HepG2 (cell line): Measurements from ENCODE around the gene USP36. TPM values are rescaled to one million over a fixed set of nuclear protein-coding genes. Genes with fewer than 3 reads are reported as not detected.

ENCODE experiments used
- ATAC-seq: fragments of 200-7000 bp; cut with Tn5 transposase; 3 replicates; pipeline ENCODE4 v1.9.1; 2020; ENCODE audit warnings: mild to moderate bottlenecking, moderate library complexity
- BruUV-seq: library from RNA; stranded (reverse); fragments of 400-500 nt; replicated peaks from 2 replicates; lab custom pipeline; 2021; lab: Mats Ljungman, UMichigan
- CTCF ChIA-PET: fragments of 300-600 bp; formaldehyde crosslinking; extraction: SDS; loops from one replicate; lab custom pipeline; 2021; ENCODE audit warnings: low total read pairs, inconsistent platforms, low intra/inter-chr PET ratio; lab: Yijun Ruan, JAX
- POLR2A ChIA-PET: fragments of 350-600 bp; sonication (Branson Sonifier 250); formaldehyde crosslinking; loops from one replicate; lab custom pipeline; 2020; ENCODE audit warnings: antibody characterized with exemption, inconsistent platforms; lab: Yijun Ruan, JAX
- DNase-seq: peaks from one replicate; pipeline ENCODE4 v3.0.0-alpha.2; 2015; ENCODE audit warnings: low spot score
- FAIRE-seq: peaks from 3 replicates; lab custom pipeline; 2011; peaks lifted over from hg19 to GRCh38; lab: Jason Lieb, UNC
- H2AFZ ChIP-seq: one replicate; pipeline ENCODE4 v1.6.1; 2011; ENCODE audit warnings: low read length, inconsistent platforms
- H3K27ac ChIP-seq: fragments of 300-600 bp; 3 replicates; pipeline ENCODE4 v1.8.0; 2011; ENCODE audit warnings: mixed run types, mild to moderate bottlenecking, mixed read lengths, low read length, inconsistent platforms; ENCODE audit not compliant: insufficient read depth; ENCODE audit errors: extremely low read length
- H3K27me3 ChIP-seq, 2 experiments: fragments of 200-600 bp in 1 of 2; 2 replicates in 1 of 2; 3 replicates in 1 of 2; pipeline versions ENCODE4 v1.6.0 to v1.8.0; 2011; ENCODE audit warnings: low read length in 2 of 2, mild to moderate bottlenecking in 2 of 2, moderate library complexity in 2 of 2, inconsistent platforms in 1 of 2; ENCODE audit not compliant: insufficient read depth in 2 of 2, control insufficient read depth in 1 of 2
- H3K36me3 ChIP-seq, 2 experiments: fragments of 200-600 bp in 1 of 2; replicated peaks in 1 of 2; 2 replicates in 1 of 2; 3 replicates in 1 of 2; pipeline versions ENCODE4 v1.5.1 to v1.8.0; 2011; ENCODE audit warnings: low read length in 2 of 2, inconsistent platforms in 1 of 2; ENCODE audit not compliant: insufficient read depth in 2 of 2, control insufficient read depth in 1 of 2
- H3K4me1 ChIP-seq: 2 replicates; pipeline ENCODE4 v1.5.1; 2012; ENCODE audit warnings: low read length, inconsistent platforms; ENCODE audit not compliant: insufficient read depth
- H3K4me2 ChIP-seq: 2 replicates; pipeline ENCODE4 v1.6.0; 2011; ENCODE audit warnings: low read depth, low read length, inconsistent platforms
- H3K4me3 ChIP-seq, 3 experiments: fragments of 200-600 bp in 1 of 3; sonication (generic), shearing (Covaris generic) in 1 of 3; replicated peaks in 1 of 3; 2 replicates each; pipeline ENCODE4 v1.5.1; 2011 to 2016; ENCODE audit warnings: low read length in 3 of 3, inconsistent platforms in 2 of 3, low read depth in 2 of 3, mild to moderate bottlenecking in 2 of 3, control low read depth in 1 of 3, mixed read lengths in 1 of 3; ENCODE audit not compliant: insufficient read depth in 1 of 3
- H3K79me2 ChIP-seq: one replicate; pipeline ENCODE4 v1.6.1; 2011; ENCODE audit warnings: low read length, inconsistent platforms; ENCODE audit not compliant: insufficient read depth
- H3K9ac ChIP-seq: 2 replicates; pipeline ENCODE4 v1.6.0; 2011; ENCODE audit warnings: mild to moderate bottlenecking, low read depth, low read length, inconsistent platforms; ENCODE audit not compliant: insufficient read depth
- H3K9me3 ChIP-seq: 2 replicates; pipeline ENCODE4 v1.5.1; 2012; ENCODE audit warnings: mild to moderate bottlenecking, low read length
- H4K20me1 ChIP-seq: 2 replicates; pipeline ENCODE4 v1.6.0; 2011; ENCODE audit warnings: inconsistent platforms, mild to moderate bottlenecking, low read length, moderate library complexity; ENCODE audit not compliant: insufficient read depth
- KDM5A ChIP-seq: fragments of 200-600 bp; sonication (generic); IDR thresholded peaks from 2 replicates; pipeline ENCODE4 v1.7.0; 2018; ENCODE audit warnings: antibody characterized with exemption, mild to moderate bottlenecking, low read length, borderline replicate concordance
- KMT2B ChIP-seq: IDR thresholded peaks from 2 replicates; pipeline ENCODE4 v1.6.1; 2016; ENCODE audit warnings: missing genetic modification reagents, missing compliant biosample characterization
- NR2F1 ChIP-seq, 2 experiments: fragments of 450-650 bp in 1 of 2; formaldehyde crosslinking in 1 of 2; IDR thresholded peaks; 2 replicates each; pipeline versions ENCODE4 v1.5.0 to v1.6.1; 2016 to 2020; ENCODE audit warnings: mild to moderate bottlenecking in 1 of 2, missing compliant biosample characterization in 1 of 2, missing genetic modification reagents in 1 of 2, moderate library complexity in 1 of 2
- POLR2A ChIP-seq, 2 experiments: IDR thresholded peaks; 2 replicates each; pipeline ENCODE4 v1.6.1; 2011; ENCODE audit warnings: low read depth in 2 of 2, low read length in 2 of 2, mild to moderate bottlenecking in 1 of 2, moderate library complexity in 1 of 2; ENCODE audit not compliant: insufficient read depth in 1 of 2
- PREB ChIP-seq: sonication (generic); formaldehyde crosslinking; IDR thresholded peaks from 2 replicates; pipeline ENCODE4 v1.4.0; 2020; ENCODE audit warnings: missing genetic modification reagents
- RAD21 ChIP-seq: fragments of 450-650 bp; formaldehyde crosslinking; IDR thresholded peaks from 2 replicates; pipeline ENCODE4 v1.5.0; 2020; ENCODE audit warnings: mild to moderate bottlenecking
- RARG ChIP-seq: sonication (generic); formaldehyde crosslinking; IDR thresholded peaks from 2 replicates; pipeline ENCODE4 v1.4.0; 2020; ENCODE audit warnings: low read depth, mild to moderate bottlenecking, missing genetic modification reagents
- SATB2 ChIP-seq: sonication (generic); formaldehyde crosslinking; IDR thresholded peaks from 2 replicates; pipeline ENCODE4 v1.5.0; 2020; ENCODE audit warnings: missing genetic modification reagents
- TCF12 ChIP-seq, 2 experiments: fragments of 450-650 bp in 1 of 2; sonication (generic) in 1 of 2; formaldehyde crosslinking in 1 of 2; IDR thresholded peaks; 2 replicates each; pipeline versions ENCODE4 v1.6.1 to v1.8.0; 2017 to 2022; ENCODE audit warnings: antibody characterized with exemption in 1 of 2, mild to moderate bottlenecking in 1 of 2, missing genetic modification reagents in 1 of 2, moderate library complexity in 1 of 2
- TEAD3 ChIP-seq: optimal IDR thresholded peaks from 2 replicates; pipeline ENCODE3; 2016; ENCODE audit warnings: borderline replicate concordance
- TERF1 ChIP-seq: sonication (generic); formaldehyde crosslinking; IDR thresholded peaks from 2 replicates; pipeline ENCODE4 v1.8.0; 2022; ENCODE audit warnings: mild to moderate bottlenecking, missing genetic modification reagents, moderate library complexity
- ZBTB8A ChIP-seq: sonication (generic); formaldehyde crosslinking; IDR thresholded peaks from 2 replicates; pipeline ENCODE4 v1.4.0; 2020; ENCODE audit warnings: mild to moderate bottlenecking, low read depth, missing genetic modification reagents, borderline replicate concordance
- ZNF232 ChIP-seq: sonication (generic); formaldehyde crosslinking; IDR thresholded peaks from 2 replicates; pipeline ENCODE4 v1.4.0; 2020; ENCODE audit warnings: missing genetic modification reagents, borderline replicate concordance
- ZNF468 ChIP-seq: sonication (generic); formaldehyde crosslinking; IDR thresholded peaks from 2 replicates; pipeline ENCODE4 v1.8.0; 2022; ENCODE audit warnings: mild to moderate bottlenecking, moderate library complexity, missing genetic modification reagents
- ZNF543 ChIP-seq: sonication (generic); formaldehyde crosslinking; IDR thresholded peaks from 2 replicates; pipeline ENCODE4 v1.4.0; 2020; ENCODE audit warnings: mild to moderate bottlenecking, missing genetic modification reagents
- ZNF557 ChIP-seq: sonication (generic); formaldehyde crosslinking; IDR thresholded peaks from 2 replicates; pipeline ENCODE4 v1.4.0; 2020; ENCODE audit warnings: missing genetic modification reagents
- ZNF879 ChIP-seq: sonication (generic); formaldehyde crosslinking; IDR thresholded peaks from 2 replicates; pipeline ENCODE4 v1.8.1; 2023; ENCODE audit warnings: missing genetic modification reagents
- WGBS: methylation state at CpG from one replicate; pipeline ENCODE4 v1.1.6; 2017; ENCODE audit warnings: low lambda C conversion rate; 5-methylcytosine and 5-hydroxymethylcytosine counted together
- in situ Hi-C: cut with HindIII; loops from 2 replicates; pipeline ENCODE4 v1.10.0; 2017; ENCODE audit warnings: low pct_unique_long_range_greater_than_20kb; ENCODE audit not compliant: extremely low pct_ligation_motif_present
- intact Hi-C: fragments of 100-400 bp; cut with micrococcal nuclease; formaldehyde crosslinking; loops from one replicate; pipeline ENCODE4 v1.10.0; 2022; ENCODE audit not compliant: unreplicated experiment
- polyA plus RNA-seq, 8 experiments: library from polyadenylated mRNA; depleted of rRNA in 3 of 8; stranded (reverse) in 7 of 8; unstranded in 1 of 8; fragments of >200 nt; fragmentation: Illumina TruSeq in 4 of 8; extraction: Trizol in 4 of 8; gene quantifications; 2 replicates each; pipeline versions ENCODE4 v1.2.1 to v1.2.3, GENCODE V29; 2011 to 2016; ENCODE audit warnings: low read depth in 4 of 8, missing spikeins in 1 of 8, mixed read lengths in 1 of 8; ENCODE audit not compliant: insufficient read depth in 1 of 8
- total RNA-seq, 5 experiments: library from RNA; depleted of rRNA; stranded (reverse); fragments of >200 nt; fragmentation: Illumina TruSeq; extraction: Trizol; gene quantifications; 2 replicates each; pipeline ENCODE4 v1.2.3, GENCODE V29; 2016; ENCODE audit warnings: low read depth in 1 of 5
- TF ChIP-seq, protein P1 (sequence below): sonication (generic); formaldehyde crosslinking; conservative IDR thresholded peaks from 2 replicates; pipeline ENCODE4 v1.8.1; 2023; ENCODE audit warnings: missing genetic modification reagents

Gene USP36
- total and polyA plus RNA-seq, 2 of the 13 experiments (the other 11 are each of a cell fraction or from before 2014, with no cell fraction given) = 29.6 to 45.9 TPM

DNA sequence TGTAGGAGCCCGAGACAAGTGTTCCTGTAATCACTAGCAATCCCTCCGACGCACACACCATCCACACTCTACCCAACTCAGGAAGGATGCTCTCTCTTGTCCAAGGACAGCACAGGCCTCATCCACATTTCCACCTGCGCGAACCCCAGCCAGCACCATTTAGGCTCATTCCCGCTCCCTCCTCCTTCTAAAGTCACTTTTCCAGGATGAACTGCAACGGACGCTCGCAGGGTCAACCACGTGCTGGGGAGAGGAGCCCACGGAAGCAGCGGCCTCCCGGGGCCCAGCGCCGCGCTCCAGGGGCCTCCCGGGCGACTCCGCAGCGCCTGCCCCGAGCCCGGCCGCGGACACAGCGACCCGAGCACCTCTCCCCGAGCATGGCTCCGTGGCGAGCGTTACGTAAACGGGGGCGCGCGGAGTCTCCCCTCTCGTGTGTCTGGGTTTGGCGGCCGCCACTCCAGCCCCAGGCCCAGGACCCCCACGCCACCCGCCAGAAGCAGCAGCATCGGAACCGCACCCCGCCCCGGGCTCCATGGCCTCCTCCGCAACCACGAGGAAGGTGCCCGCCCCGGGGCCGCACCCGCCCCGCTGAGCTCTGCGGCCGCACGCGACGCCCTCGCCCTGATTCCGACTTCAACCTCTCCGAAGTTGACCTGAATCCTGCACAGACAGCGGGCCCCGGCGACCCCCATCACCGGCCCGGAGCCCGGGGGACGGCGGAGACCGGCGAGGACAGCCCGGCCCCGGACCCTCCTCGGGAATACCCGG is 668 bp downstream of the USP36 start:
- peak; percentile 34 for ATAC-seq
- peaks cover 24 to 29% of the 10 kb centered on the region in 2 experiments for H3K36me3 ChIP-seq
- TF ChIP-seq ZNF232 (CRISPR knock-in tag) = peak; percentile 70; the same call in 1 of the 2 replicates
- no peak; a peak in 1 of 4 replicates for TF ChIP-seq NR2F1 (CRISPR knock-in tag; IDR thresholded peaks at IDR 0.05)
- TF ChIP-seq ZNF468 (CRISPR knock-in tag) = peak; percentile 32
- TF ChIP-seq ZNF879 (CRISPR knock-in tag) = no peak; the same call in none of the 2 replicates
- TF ChIP-seq SATB2 (CRISPR knock-in tag) = 0 out of 2 replicates have a peak, but pooled peaks have one; percentile 16
- no peak for TF ChIP-seq TCF12 (IDR thresholded peaks at IDR 0.05)
- TF ChIP-seq TCF12 (CRISPR knock-in tag; IDR thresholded peaks at IDR 0.05) = 0 out of 2 replicates have a peak, but pooled peaks have one; percentile 20
- 0 out of 2 replicates have a peak, but pooled peaks have one; percentile 4 for TF ChIP-seq KMT2B (CRISPR knock-in tag)
- TF ChIP-seq ZBTB8A (CRISPR knock-in tag) = 0 out of 2 replicates have a peak, but pooled peaks have one; percentile 11
- TF ChIP-seq TEAD3 (CRISPR knock-in tag) = peak; percentile 8
- TF ChIP-seq RAD21 (CRISPR knock-in tag) = peak; percentile 11; the same call in 1 of the 2 replicates
- TF ChIP-seq, protein P1, sequence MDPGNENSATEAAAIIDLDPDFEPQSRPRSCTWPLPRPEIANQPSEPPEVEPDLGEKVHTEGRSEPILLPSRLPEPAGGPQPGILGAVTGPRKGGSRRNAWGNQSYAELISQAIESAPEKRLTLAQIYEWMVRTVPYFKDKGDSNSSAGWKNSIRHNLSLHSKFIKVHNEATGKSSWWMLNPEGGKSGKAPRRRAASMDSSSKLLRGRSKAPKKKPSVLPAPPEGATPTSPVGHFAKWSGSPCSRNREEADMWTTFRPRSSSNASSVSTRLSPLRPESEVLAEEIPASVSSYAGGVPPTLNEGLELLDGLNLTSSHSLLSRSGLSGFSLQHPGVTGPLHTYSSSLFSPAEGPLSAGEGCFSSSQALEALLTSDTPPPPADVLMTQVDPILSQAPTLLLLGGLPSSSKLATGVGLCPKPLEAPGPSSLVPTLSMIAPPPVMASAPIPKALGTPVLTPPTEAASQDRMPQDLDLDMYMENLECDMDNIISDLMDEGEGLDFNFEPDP (CRISPR knock-in tag) = peak; percentile 97; the same call in 1 of the 2 replicates
- 0 out of 2 replicates have a peak, but pooled peaks have one; percentile 20 for TF ChIP-seq RARG (CRISPR knock-in tag)
- peak; percentile 59; the same call in 1 of the 2 replicates for TF ChIP-seq ZNF543 (CRISPR knock-in tag)
- peak in 1 of 2 experiments; percentile 53; a peak in 1 of 4 replicates for TF ChIP-seq POLR2A (IDR thresholded peaks at IDR 0.05; ENCODE audit: insufficient read depth in 1 of 2, low read depth in 2 of 2, low read length in 2 of 2)
- no peak for TF ChIP-seq ZNF557 (CRISPR knock-in tag)
- no peak for TF ChIP-seq PREB (CRISPR knock-in tag)
- peak; percentile 60 for TF ChIP-seq TERF1
- 0 out of 2 replicates have a peak, but pooled peaks have one; percentile 24 for TF ChIP-seq KDM5A

More for the DNA sequence above, 668 bp downstream of the USP36 start:
- peaks cover 26% of the 10 kb centered on the region for H4K20me1 ChIP-seq
- DNase-seq = peak; percentile 44
- no TSS peak for BruUV-seq
- peak overlapping the region; percentile 71 to 99 (median 82) for H3K4me3 ChIP-seq
- H3K9ac ChIP-seq = peak overlapping the region; percentile 97
- ChIA-PET POLR2A (interaction anchor here (0.8 to 2.2 kb wide), 4 partner anchors 8 to 140 kb away, joined by 3 to 23 read pairs (median 4); partner anchors contain the start of gene LGALS3BP), CTCF (no interaction called here)
- peaks cover 41% of the 10 kb centered on the region for H3K79me2 ChIP-seq
- no peaks in the 10 kb centered on the region for H3K9me3 ChIP-seq
- H3K27me3 ChIP-seq = no peaks in the 10 kb centered on the region; a peak in 1 of 5 replicates
- WGBS = 1% methylated on average over 24 of the region's 73 CpGs
- FAIRE-seq = no peak
- H3K4me1 ChIP-seq = peaks cover 59% of the 10 kb centered on the region
- H3K4me2 ChIP-seq = peak overlapping the region; percentile 98
- peak overlapping the region; percentile 91 for H3K27ac ChIP-seq
- H2AFZ ChIP-seq = no peak overlapping the region
- in situ Hi-C loops = no loop called here
- intact Hi-C loops = loop anchor here (5.0 kb wide), 1 partner anchor 698 kb away; no protein-coding TSS in a partner anchor
